ENCODE measurements around the gene SIK3. TPM values are rescaled to one million over a fixed set of nuclear protein-coding genes. Genes with fewer than 3 reads are reported as not detected.

SIK3 gene
- total and polyA plus RNA-seq, 2 donors (not counting 3 experiments of a cell fraction or from before 2014, with no cell fraction given): 10.3 to 21.3 TPM

- dilution Hi-C loops (cut with MboI; ENCODE audit: extremely low pct_ligation_motif_present, low sequenced_read_pairs) (no loop called here), intact Hi-C loops (cut with micrococcal nuclease) (no loop called here)
- H2AFZ ChIP-seq (ENCODE audit: low read depth, low read length): no peak overlapping the region
- POLR2A ChIA-PET: no interaction called here
- no peak overlapping the region for H3K9ac ChIP-seq (replicated peaks; ENCODE audit: extremely low read depth, insufficient read depth, low read length)
- no peak overlapping the region for H3K4me3 ChIP-seq (replicated peaks in 1 of 3; ENCODE audit: insufficient read depth in 1 of 3, low read depth in 1 of 3, low read length in 3 of 3)
- TF ChIP-seq, protein P1, sequence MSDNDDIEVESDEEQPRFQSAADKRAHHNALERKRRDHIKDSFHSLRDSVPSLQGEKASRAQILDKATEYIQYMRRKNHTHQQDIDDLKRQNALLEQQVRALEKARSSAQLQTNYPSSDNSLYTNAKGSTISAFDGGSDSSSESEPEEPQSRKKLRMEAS (IDR thresholded peaks at IDR 0.05; ENCODE audit: insufficient read depth, insufficient read length): no peak
- no peak for TF ChIP-seq GATA2 (IDR thresholded peaks at IDR 0.05; ENCODE audit: insufficient read depth, insufficient read length, low read depth, low read length)
- TF ChIP-seq, protein P2, sequence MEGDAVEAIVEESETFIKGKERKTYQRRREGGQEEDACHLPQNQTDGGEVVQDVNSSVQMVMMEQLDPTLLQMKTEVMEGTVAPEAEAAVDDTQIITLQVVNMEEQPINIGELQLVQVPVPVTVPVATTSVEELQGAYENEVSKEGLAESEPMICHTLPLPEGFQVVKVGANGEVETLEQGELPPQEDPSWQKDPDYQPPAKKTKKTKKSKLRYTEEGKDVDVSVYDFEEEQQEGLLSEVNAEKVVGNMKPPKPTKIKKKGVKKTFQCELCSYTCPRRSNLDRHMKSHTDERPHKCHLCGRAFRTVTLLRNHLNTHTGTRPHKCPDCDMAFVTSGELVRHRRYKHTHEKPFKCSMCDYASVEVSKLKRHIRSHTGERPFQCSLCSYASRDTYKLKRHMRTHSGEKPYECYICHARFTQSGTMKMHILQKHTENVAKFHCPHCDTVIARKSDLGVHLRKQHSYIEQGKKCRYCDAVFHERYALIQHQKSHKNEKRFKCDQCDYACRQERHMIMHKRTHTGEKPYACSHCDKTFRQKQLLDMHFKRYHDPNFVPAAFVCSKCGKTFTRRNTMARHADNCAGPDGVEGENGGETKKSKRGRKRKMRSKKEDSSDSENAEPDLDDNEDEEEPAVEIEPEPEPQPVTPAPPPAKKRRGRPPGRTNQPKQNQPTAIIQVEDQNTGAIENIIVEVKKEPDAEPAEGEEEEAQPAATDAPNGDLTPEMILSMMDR (IDR thresholded peaks at IDR 0.05; ENCODE audit: extremely low read depth in 1 of 2, insufficient read depth in 1 of 2, low read depth in 1 of 2, low read length in 2 of 2): no peak
- TF ChIP-seq MYC (IDR thresholded peaks at IDR 0.05; ENCODE audit: low read depth, low read length): no peak
- no peak for TF ChIP-seq FOS (IDR thresholded peaks at IDR 0.05; ENCODE audit: borderline replicate concordance, insufficient read depth, low read length)
- TF ChIP-seq EZH2 (IDR thresholded peaks at IDR 0.05; ENCODE audit: borderline replicate concordance, low read depth, low read length, severe bottlenecking): no peak
- TF ChIP-seq POLR2A (IDR thresholded peaks at IDR 0.05; ENCODE audit: low read depth, low read length): no peak
- no peaks in the 10 kb centered on the region for H3K9me1 ChIP-seq (replicated peaks; ENCODE audit: control insufficient read depth, extremely low read depth, insufficient read depth, low read length)
- no TSS peak for BruUV-seq (replicated peaks)
- no peaks in the 10 kb centered on the region for H3K79me2 ChIP-seq (ENCODE audit: control insufficient read depth, insufficient read depth, low read length)
- H4K20me1 ChIP-seq (replicated peaks; ENCODE audit: control insufficient read depth, extremely low read depth, insufficient read depth, low read length): no peaks in the 10 kb centered on the region
- no peak overlapping the region for H3K27ac ChIP-seq (ENCODE audit: insufficient read depth, low read depth, low read length)
- no peaks in the 10 kb centered on the region for H3K36me3 ChIP-seq (ENCODE audit: control insufficient read depth in 2 of 2, extremely low read depth in 1 of 2, insufficient read depth in 2 of 2, low read length in 2 of 2)
- H3K9me3 ChIP-seq (replicated peaks; ENCODE audit: control insufficient read depth, insufficient read depth, low read length): no peaks in the 10 kb centered on the region
- DNase-seq (ENCODE audit: low read depth, low spot score) (no peak), FAIRE-seq (no peak)
- no peak overlapping the region for H3K4me2 ChIP-seq (ENCODE audit: insufficient read depth, low read length)
- no peaks in the 10 kb centered on the region for H3K4me1 ChIP-seq (ENCODE audit: control insufficient read depth, extremely low read depth, insufficient read depth, low read length)
- CTCF ChIA-PET: no interaction called here
- H3K27me3 ChIP-seq (ENCODE audit: control insufficient read depth in 2 of 2, insufficient read depth in 2 of 2, low read length in 2 of 2): no peaks in the 10 kb centered on the region
Measured at GRCh38 chr11:116936754-116937446, 161.3 kb downstream of the SIK3 start.

Data from endothelial cell of umbilical vein (primary cell).